Stimulated activated naive CD8-positive, alpha-beta T cell treated with anti-CD3 and anti-CD28 coated beads, Interleukin-15, Interleukin-2, amounts not matched to agents 100 ng/mL and 50 ng/mL, for 24 hours (primary cell): ENCODE results near the gene DPP3.

Source experiments
- H3K27ac Mint-ChIP-seq: one replicate; pipeline ENCODE4 v1.8.0; 2021; ENCODE audit warnings: mild to moderate bottlenecking, mixed read lengths
- H3K27me3 Mint-ChIP-seq: one replicate; pipeline ENCODE4 v1.8.0; 2021; ENCODE audit warnings: mixed read lengths
- H3K36me3 Mint-ChIP-seq: one replicate; pipeline ENCODE4 v1.8.0; 2021; ENCODE audit warnings: low read depth, mixed read lengths
- H3K4me1 Mint-ChIP-seq: one replicate; pipeline ENCODE4 v1.8.0; 2021; ENCODE audit warnings: low read depth, mixed read lengths
- H3K4me3 Mint-ChIP-seq: one replicate; pipeline ENCODE4 v1.8.0; 2021; ENCODE audit warnings: mild to moderate bottlenecking, mixed read lengths
- H3K9me3 Mint-ChIP-seq: one replicate; pipeline ENCODE4 v1.8.0; 2021; ENCODE audit warnings: mixed read lengths

The DPP3 gene

DNA sequence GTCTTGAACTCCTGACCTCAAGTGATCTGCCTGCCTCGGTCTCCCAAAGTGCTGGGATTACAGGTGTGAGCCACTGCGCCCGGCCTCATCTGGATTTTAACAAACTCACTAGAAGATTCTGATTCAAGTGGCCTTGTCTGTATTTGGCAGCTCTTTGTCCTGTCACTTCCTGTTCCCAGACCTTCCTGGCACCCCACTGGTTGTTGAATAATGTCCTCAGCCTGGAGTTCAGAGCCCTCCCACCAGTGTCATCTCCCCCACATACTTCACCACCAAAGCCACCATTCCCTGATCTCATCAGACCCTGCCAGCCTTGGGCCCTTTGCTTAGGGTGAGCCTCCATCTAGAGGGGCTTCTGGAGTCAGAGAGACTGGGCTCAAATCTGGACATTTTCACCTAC is 10.2 kb upstream of the DPP3 start:
- peaks cover 31% of the 10 kb centered on the region for H3K4me1 Mint-ChIP-seq
- peaks cover 3% of the 10 kb centered on the region for H3K36me3 Mint-ChIP-seq
- H3K27me3 Mint-ChIP-seq = no peaks in the 10 kb centered on the region
- no peak overlapping the region for H3K4me3 Mint-ChIP-seq
- H3K27ac Mint-ChIP-seq = no peak overlapping the region
- H3K9me3 Mint-ChIP-seq = no peaks in the 10 kb centered on the region

DNA sequence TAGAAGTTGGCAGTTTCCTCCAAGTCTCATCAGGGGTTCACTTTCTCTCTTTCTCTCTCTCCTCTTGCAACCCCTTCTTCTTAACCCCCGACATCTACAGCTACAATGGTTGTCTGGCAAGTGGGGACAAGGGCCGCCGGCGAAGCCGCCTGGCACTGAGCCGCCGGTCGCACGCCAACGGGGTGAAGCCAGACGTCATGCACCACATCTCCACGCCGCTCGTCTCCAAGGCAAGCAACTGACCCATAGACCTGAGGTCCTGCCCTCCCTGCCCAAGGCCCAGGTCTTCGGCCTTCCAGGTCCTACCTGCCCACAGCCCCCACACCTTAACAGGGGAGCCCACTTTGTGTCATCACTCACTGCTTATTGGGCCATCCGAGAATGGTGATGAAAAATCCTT is 9.1 kb upstream of the DPP3 start:
- Mint-ChIP-seq H3K4me3 (no peak overlapping the region), H3K36me3 (peaks cover 3% of the 10 kb centered on the region), H3K27me3 (no peaks in the 10 kb centered on the region), H3K9me3 (no peaks in the 10 kb centered on the region), H3K4me1 (peaks cover 22% of the 10 kb centered on the region), H3K27ac (no peak overlapping the region)

DNA sequence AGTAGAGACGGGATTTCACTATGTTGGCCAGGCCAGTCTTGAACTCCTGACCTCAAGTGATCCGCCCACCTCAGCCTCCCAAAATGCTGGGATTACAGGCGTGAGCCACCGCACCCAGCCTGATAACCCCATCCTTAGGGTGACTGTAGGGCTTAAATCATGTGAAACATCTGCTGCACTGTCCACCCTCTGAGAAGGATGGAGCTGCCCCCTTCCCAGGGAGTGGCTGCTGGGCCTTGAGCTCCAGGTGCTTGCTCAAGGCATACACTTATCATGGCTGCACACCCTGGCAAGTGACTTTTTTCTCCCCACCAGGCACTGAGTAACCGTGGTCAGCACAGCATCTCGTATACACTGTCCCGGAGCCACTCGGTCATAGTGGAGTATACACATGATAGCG is 8.2 kb upstream of the DPP3 start:
- H3K27me3 Mint-ChIP-seq = no peaks in the 10 kb centered on the region
- no peaks in the 10 kb centered on the region for H3K9me3 Mint-ChIP-seq
- peaks cover 3% of the 10 kb centered on the region for H3K36me3 Mint-ChIP-seq
- H3K27ac Mint-ChIP-seq = no peak overlapping the region
- no peak overlapping the region for H3K4me3 Mint-ChIP-seq
- peaks cover 19% of the 10 kb centered on the region for H3K4me1 Mint-ChIP-seq

DNA sequence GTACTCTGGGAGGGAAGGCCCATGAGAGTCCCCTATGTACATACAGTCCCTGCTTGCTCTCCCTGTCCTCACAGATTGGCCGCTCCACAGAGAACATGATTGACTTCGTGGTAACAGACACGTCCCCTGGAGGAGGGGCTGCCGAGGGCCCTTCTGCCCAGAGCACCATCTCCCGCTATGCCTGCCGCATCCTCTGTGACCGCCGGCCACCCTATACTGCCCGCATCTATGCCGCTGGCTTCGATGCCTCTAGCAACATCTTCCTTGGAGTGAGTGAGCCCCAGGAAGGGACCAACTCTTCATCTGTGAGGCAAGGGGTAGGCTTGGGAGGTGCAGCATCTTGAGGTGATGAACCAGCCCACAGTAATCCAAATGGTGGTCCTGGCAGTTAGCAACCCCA is 7.1 kb upstream of the DPP3 start:
- H3K4me3 Mint-ChIP-seq = no peak overlapping the region
- H3K4me1 Mint-ChIP-seq = peaks cover 9% of the 10 kb centered on the region
- H3K36me3 Mint-ChIP-seq = peaks cover 3% of the 10 kb centered on the region
- no peaks in the 10 kb centered on the region for H3K9me3 Mint-ChIP-seq
- no peaks in the 10 kb centered on the region for H3K27me3 Mint-ChIP-seq
- no peak overlapping the region for H3K27ac Mint-ChIP-seq

DNA sequence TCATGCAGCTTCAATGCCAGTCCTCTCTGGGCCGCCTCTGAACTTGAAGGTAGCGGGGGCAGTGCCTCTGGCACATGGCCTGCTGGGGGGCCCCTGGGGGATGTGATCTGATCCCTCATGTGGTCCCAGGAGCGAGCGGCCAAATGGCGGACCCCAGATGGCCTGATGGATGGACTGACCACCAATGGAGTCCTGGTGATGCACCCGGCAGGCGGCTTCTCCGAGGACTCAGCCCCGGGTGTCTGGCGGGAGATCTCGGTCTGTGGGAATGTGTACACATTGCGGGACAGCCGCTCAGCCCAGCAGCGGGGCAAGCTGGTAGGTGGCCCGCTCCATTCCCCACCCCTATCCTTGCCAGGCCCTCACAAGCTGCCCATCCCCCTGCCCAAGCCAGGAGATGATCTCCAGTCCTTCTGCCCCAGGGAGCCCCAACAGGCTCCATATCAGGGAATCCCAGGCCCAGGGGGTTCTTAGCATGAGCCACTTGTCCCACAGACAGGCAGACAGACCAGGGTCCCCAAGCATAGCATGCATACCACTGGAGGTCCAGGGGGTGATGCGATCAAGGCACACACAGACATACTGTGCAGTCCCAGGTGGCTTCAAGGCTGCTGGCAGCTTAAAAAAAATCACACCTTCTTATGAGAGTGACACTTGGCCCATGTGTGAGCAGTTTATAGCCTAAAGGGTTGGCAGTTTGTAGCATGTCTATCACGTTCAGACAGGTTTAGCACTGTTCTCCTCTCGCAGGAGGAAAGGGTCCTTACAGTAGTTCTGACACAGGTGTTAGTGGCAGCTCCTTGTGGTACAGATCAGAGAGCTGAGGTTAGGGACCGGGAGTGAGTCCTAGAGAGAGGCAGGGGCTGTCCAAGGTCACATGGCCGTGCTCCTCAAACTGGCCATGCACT is 6.4 kb upstream of the DPP3 start:
- peaks cover 3% of the 10 kb centered on the region for H3K36me3 Mint-ChIP-seq
- no peak overlapping the region for H3K4me3 Mint-ChIP-seq
- H3K27me3 Mint-ChIP-seq = no peaks in the 10 kb centered on the region
- H3K4me1 Mint-ChIP-seq = peaks cover 7% of the 10 kb centered on the region
- no peak overlapping the region for H3K27ac Mint-ChIP-seq
- no peaks in the 10 kb centered on the region for H3K9me3 Mint-ChIP-seq

GRCh38 chr11:66475349-66476172 is 4.7 kb upstream of the DPP3 start:
- H3K4me3 Mint-ChIP-seq = no peak overlapping the region
- H3K9me3 Mint-ChIP-seq = no peaks in the 10 kb centered on the region
- peaks cover 10% of the 10 kb centered on the region for H3K4me1 Mint-ChIP-seq
- peaks cover 3% of the 10 kb centered on the region for H3K36me3 Mint-ChIP-seq
- H3K27ac Mint-ChIP-seq = no peak overlapping the region
- H3K27me3 Mint-ChIP-seq = no peaks in the 10 kb centered on the region

DNA sequence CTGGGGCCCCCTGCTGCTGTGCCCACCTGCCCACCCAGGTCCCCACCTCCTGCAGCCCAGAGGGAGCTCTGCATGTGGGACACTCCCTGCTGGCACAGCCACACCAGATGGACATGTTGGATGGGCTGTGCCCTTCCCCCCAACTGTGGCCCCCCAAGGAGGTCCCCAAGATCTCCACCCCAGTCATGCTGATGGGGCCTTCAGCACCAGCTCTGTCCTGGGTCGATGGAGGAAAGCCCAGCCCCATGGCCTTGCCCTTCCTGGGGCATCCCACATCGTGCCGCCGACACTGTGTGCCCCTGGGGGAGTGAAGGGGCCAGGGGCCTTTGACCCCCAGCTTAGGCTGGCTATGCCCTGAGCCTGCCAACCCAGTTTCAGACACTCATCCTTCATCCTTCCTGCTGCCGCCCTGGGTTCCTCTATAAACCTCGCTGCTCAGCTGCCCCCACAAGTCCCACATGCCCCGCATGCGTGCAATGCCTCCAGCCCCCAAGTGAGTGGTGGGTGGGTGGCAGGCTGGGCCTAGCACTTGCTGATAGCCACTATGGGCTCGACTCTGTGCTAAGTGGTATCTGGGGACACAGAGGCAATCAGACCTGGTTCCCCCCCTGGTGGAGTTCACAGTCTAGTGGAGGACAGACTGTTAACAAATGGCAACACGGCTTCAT is 3.9 kb upstream of the DPP3 start:
- Mint-ChIP-seq H3K27me3 (no peaks in the 10 kb centered on the region), H3K36me3 (peaks cover 3% of the 10 kb centered on the region), H3K4me3 (no peak overlapping the region), H3K4me1 (peaks cover 17% of the 10 kb centered on the region), H3K27ac (no peak overlapping the region), H3K9me3 (no peaks in the 10 kb centered on the region)

GRCh38 chr11:66476841-66477251 is 3.4 kb upstream of the DPP3 start:
- Mint-ChIP-seq H3K27ac (no peak overlapping the region), H3K4me1 (peaks cover 20% of the 10 kb centered on the region), H3K36me3 (peaks cover 3% of the 10 kb centered on the region), H3K4me3 (no peak overlapping the region), H3K27me3 (no peaks in the 10 kb centered on the region), H3K9me3 (no peaks in the 10 kb centered on the region)

- H3K9me3 Mint-ChIP-seq = no peaks in the 10 kb centered on the region
- no peak overlapping the region for H3K27ac Mint-ChIP-seq
- no peak overlapping the region for H3K4me3 Mint-ChIP-seq
- H3K36me3 Mint-ChIP-seq = peaks cover 5% of the 10 kb centered on the region
- H3K27me3 Mint-ChIP-seq = no peaks in the 10 kb centered on the region
- H3K4me1 Mint-ChIP-seq = peaks cover 24% of the 10 kb centered on the region
Observed at GRCh38 chr11:66477263-66478201, 2.7 kb upstream of the DPP3 start.

DNA sequence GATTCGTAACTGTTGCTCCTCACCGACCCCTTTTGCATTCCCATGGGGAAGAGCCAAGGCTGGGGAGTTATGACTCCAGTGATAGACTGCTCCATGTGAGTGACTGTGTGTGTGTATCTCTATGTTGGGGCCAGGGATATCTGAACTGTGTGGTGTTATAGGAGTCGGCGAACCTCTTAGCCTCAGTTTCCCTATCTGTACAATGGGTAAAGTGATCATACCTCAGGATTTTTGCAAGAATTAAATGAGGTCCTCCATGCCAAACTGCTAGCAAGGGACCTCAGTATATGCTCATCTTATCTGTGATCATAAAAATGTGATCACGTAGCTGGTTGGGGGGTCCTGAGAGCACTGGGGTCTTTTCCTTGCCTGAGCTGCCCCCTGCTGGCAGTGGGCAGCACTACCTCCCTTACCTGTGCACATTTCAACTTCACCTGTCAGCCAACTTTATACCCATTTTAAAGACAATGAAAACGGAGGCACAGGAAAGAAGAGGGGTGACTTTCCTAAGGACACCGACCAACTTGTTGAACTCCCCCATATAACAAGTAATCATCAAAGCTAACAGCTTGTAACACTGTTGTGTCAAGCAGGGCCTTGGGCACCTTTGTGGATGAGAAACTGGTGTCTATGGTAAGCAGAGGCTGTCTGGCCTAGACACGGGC is 1.4 kb upstream of the DPP3 start:
- H3K4me3 Mint-ChIP-seq = peak overlapping the region; percentile 89
- peaks cover 26% of the 10 kb centered on the region for H3K4me1 Mint-ChIP-seq
- H3K27ac Mint-ChIP-seq = peak overlapping the region; percentile 79
- H3K27me3 Mint-ChIP-seq = no peaks in the 10 kb centered on the region
- H3K36me3 Mint-ChIP-seq = peaks cover 15% of the 10 kb centered on the region
- H3K9me3 Mint-ChIP-seq = no peaks in the 10 kb centered on the region

DNA sequence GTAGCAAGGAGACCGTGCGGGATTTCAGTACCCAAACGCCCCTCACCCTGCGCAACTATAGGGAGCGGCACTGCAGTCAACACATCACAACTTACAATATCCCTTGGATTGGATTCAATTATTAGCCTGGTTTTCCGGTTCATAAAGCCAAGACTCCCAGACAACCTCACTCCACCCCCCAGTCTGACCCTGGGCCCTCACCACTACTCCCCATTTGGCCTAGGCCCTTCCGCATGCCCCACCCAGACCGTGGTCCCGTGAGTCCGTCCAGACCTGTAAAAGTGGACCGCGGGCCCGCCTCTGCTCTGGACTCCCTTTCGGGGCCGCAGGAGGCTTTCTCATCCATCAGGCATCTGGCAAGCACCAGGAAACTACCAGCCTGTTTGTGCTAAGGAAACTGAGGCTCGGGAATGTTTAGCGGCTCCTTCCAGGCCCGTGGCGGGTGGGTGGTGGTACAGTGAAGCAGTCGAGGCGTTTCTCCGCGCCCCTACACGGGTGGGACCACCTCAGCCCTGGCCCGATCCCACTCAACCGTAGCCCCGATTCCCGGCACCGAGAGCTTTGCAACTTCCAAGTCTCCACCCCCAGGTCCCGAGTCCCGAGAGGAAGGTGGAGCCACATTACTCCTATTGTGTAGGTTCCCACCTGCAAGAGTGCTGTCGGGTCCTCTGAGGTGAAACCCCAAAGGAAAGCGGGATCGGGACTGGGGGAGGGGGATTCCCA is 679 bp upstream of the DPP3 start:
- Mint-ChIP-seq H3K27ac (peak overlapping the region; percentile 79), H3K27me3 (no peaks in the 10 kb centered on the region), H3K9me3 (no peaks in the 10 kb centered on the region), H3K4me1 (peaks cover 26% of the 10 kb centered on the region), H3K4me3 (peak overlapping the region; percentile 89), H3K36me3 (peaks cover 15% of the 10 kb centered on the region)

DNA sequence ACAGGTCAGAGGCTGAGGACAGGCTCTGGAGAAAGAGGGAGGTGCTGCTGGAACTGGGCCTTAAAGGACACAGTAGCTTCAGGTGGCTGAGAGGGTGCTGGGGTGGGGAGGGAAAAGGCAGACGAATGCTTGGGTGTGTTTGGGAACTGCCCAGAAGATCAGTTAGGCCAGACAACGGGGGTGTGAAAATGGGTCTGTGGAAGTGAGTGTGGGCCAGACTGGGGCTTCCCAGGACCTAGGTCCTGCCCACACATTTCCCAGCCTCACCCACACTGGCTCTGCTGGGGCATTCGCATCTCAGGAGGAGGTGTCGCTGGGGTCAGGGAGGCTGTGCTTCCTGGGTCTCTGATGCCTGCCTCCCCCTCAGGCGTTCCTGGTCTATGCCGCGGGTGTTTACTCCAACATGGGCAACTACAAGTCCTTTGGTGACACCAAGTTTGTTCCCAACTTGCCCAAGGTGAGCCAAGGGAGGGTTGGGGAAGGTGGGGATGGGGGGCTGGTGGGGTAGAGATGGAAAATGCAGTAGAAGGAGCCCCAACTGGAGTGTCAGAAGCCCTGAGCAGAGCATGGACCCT is 4.7 kb downstream of the DPP3 start:
- peaks cover 20% of the 10 kb centered on the region for H3K4me1 Mint-ChIP-seq
- H3K27ac Mint-ChIP-seq = no peak overlapping the region
- H3K36me3 Mint-ChIP-seq = peaks cover 37% of the 10 kb centered on the region
- H3K27me3 Mint-ChIP-seq = no peaks in the 10 kb centered on the region
- H3K9me3 Mint-ChIP-seq = no peaks in the 10 kb centered on the region
- H3K4me3 Mint-ChIP-seq = no peak overlapping the region

DNA sequence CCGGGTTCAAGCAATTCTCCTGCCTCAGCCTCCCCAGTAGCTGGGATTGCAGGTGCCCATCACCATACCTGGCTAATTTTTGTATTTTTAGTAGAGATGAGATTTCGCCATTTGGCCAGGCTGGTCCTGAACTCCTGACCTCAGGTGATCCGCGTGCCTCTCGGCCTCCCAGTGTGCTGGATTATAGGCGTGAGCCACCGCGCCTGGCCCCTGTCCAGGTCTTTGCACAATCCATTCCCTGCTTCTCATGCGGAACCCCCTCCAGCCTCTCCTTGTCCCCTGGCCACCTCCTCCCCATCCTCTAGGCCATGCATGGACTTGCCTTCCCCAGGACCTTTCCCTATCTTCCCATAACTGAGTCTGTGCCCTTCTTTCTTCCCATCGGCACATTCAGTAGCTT is 8.7 kb downstream of the DPP3 start:
- peaks cover 3% of the 10 kb centered on the region for H3K4me1 Mint-ChIP-seq
- H3K27me3 Mint-ChIP-seq = no peaks in the 10 kb centered on the region
- no peak overlapping the region for H3K27ac Mint-ChIP-seq
- H3K36me3 Mint-ChIP-seq = peaks cover 30% of the 10 kb centered on the region
- H3K9me3 Mint-ChIP-seq = no peaks in the 10 kb centered on the region
- no peak overlapping the region for H3K4me3 Mint-ChIP-seq
